ENCODE results near the gene TP73.

DNA sequence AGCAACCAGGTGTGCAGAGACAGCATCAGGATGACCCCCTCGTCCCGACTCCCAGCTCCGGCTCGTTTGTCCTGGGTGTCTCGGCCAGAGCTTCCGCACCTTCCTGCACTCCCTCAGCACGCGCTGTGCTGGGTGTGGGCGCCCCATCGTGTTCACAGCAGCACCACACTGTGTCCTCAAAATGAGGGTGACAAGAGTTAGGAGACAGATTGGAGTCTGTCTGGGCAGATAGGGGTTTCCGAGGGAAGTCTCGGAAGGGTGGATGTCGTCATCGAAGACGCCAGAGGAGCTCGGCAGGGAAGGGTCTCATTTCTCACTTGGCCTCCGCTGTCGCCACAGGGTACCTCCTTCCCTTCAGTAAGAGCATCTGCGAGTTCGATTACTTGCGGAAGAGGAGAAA is 104.1 kb downstream of the TP73 start:
- TF ChIP-seq, protein P1, sequence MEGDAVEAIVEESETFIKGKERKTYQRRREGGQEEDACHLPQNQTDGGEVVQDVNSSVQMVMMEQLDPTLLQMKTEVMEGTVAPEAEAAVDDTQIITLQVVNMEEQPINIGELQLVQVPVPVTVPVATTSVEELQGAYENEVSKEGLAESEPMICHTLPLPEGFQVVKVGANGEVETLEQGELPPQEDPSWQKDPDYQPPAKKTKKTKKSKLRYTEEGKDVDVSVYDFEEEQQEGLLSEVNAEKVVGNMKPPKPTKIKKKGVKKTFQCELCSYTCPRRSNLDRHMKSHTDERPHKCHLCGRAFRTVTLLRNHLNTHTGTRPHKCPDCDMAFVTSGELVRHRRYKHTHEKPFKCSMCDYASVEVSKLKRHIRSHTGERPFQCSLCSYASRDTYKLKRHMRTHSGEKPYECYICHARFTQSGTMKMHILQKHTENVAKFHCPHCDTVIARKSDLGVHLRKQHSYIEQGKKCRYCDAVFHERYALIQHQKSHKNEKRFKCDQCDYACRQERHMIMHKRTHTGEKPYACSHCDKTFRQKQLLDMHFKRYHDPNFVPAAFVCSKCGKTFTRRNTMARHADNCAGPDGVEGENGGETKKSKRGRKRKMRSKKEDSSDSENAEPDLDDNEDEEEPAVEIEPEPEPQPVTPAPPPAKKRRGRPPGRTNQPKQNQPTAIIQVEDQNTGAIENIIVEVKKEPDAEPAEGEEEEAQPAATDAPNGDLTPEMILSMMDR (IDR thresholded peaks at IDR 0.05), result no peak
- TF ChIP-seq POLR2A (IDR thresholded peaks at IDR 0.05) (no peak), POLR2AphosphoS5 (IDR thresholded peaks at IDR 0.05) (no peak)
